H1 (cell line): Measurements from ENCODE around the gene PRPS1. TPM values are rescaled to one million over a fixed set of nuclear protein-coding genes. Genes with fewer than 3 reads are reported as not detected.

Source experiments
- CTCF ChIA-PET: fragments of 300-600 bp; sonication (Branson Sonifier 250); formaldehyde crosslinking; loops from one replicate; lab custom pipeline; 2021; ENCODE audit not compliant: partially characterized antibody; lab: Charles Lee
- POLR2A ChIA-PET: fragments of 300-600 bp; sonication (Branson Sonifier 250); formaldehyde crosslinking; loops from one replicate; lab custom pipeline; 2021; ENCODE audit warnings: inconsistent platforms; ENCODE audit not compliant: partially characterized antibody; lab: Charles Lee
- DNase-seq, 2 experiments: peaks; one replicate each; pipeline versions ENCODE4 v3.0.0 to v3.0.0-alpha.2; 2010 to 2022; ENCODE audit warnings: low spot score in 2 of 2, low read depth in 1 of 2, mixed read lengths in 1 of 2
- FAIRE-seq: peaks from 2 replicates; lab custom pipeline; 2011; peaks lifted over from hg19 to GRCh38; lab: Jason Lieb, UNC
- H2AFZ ChIP-seq: 2 replicates; pipeline ENCODE4 v1.8.1; 2012; ENCODE audit warnings: low read length, inconsistent platforms
- H2AK5ac ChIP-seq: 2 replicates; pipeline ENCODE4 v1.6.1; 2013; ENCODE audit warnings: low read depth, low read length
- H2BK120ac ChIP-seq: replicated peaks from 2 replicates; pipeline ENCODE3; 2013; ENCODE audit warnings: low read depth, low read length, inconsistent platforms
- H2BK12ac ChIP-seq: 2 replicates; pipeline ENCODE4 v1.6.1; 2013; ENCODE audit warnings: low read depth, low read length
- H2BK15ac ChIP-seq: 2 replicates; pipeline ENCODE4 v1.6.1; 2013; ENCODE audit warnings: low read length
- H2BK20ac ChIP-seq: 2 replicates; pipeline ENCODE4 v1.6.1; 2013; ENCODE audit warnings: low read length
- H2BK5ac ChIP-seq: 2 replicates; pipeline ENCODE4 v1.6.1; 2013; ENCODE audit warnings: low read depth, low read length
- H3K14ac ChIP-seq: 2 replicates; pipeline ENCODE4 v1.6.1; 2013; ENCODE audit warnings: inconsistent platforms; ENCODE audit not compliant: insufficient read length
- H3K18ac ChIP-seq: 2 replicates; pipeline ENCODE4 v1.6.1; 2013; ENCODE audit warnings: low read length; ENCODE audit errors: extremely low read depth
- H3K23ac ChIP-seq: 2 replicates; pipeline ENCODE4 v1.6.1; 2013; ENCODE audit warnings: inconsistent platforms; ENCODE audit not compliant: insufficient read length
- H3K23me2 ChIP-seq: 2 replicates; pipeline ENCODE4 v1.6.1; 2013; ENCODE audit warnings: low read depth, low read length
- H3K27ac ChIP-seq: 2 replicates; pipeline ENCODE4 v1.6.1; 2011; ENCODE audit warnings: low read depth, low read length, inconsistent platforms
- H3K27me3 ChIP-seq, 4 experiments: replicated peaks in 1 of 4; 1 replicate in 1 of 4; 2 replicates in 3 of 4; pipeline versions ENCODE4 v1.6.1 to v1.8.1; 2011 to 2013; ENCODE audit warnings: low read length in 3 of 4, mild to moderate bottlenecking in 3 of 4, inconsistent platforms in 2 of 4, mixed read lengths in 2 of 4, moderate library complexity in 1 of 4; ENCODE audit not compliant: control insufficient read depth in 3 of 4, insufficient read depth in 3 of 4; ENCODE audit errors: extremely low read depth in 1 of 4
- H3K36me3 ChIP-seq, 4 experiments: 2 replicates each; pipeline versions ENCODE4 v1.6.1 to v1.8.1; 2011 to 2013; ENCODE audit warnings: mild to moderate bottlenecking in 4 of 4, low read length in 3 of 4, moderate library complexity in 2 of 4, control low read depth in 1 of 4, inconsistent platforms in 1 of 4; ENCODE audit not compliant: insufficient read depth in 4 of 4, control insufficient read depth in 2 of 4
- H3K4ac ChIP-seq: replicated peaks from 2 replicates; pipeline ENCODE3; 2013; ENCODE audit warnings: low read length, low read depth, mixed read lengths, inconsistent platforms; ENCODE audit not compliant: insufficient read length
- H3K4me1 ChIP-seq, 4 experiments: replicated peaks in 1 of 4; 1 replicate in 1 of 4; 2 replicates in 3 of 4; pipeline versions ENCODE4 v1.6.1 to v1.8.1; 2011 to 2013; ENCODE audit warnings: low read length in 3 of 4, inconsistent platforms in 2 of 4, mixed read lengths in 1 of 4; ENCODE audit not compliant: insufficient read depth in 4 of 4, control insufficient read depth in 3 of 4
- H3K4me2 ChIP-seq, 2 experiments: 2 replicates each; pipeline versions ENCODE4 v1.6.1 to v1.8.1; 2011 to 2013; ENCODE audit warnings: low read depth in 2 of 2, low read length in 2 of 2, control low read depth in 1 of 2, inconsistent platforms in 1 of 2, mild to moderate bottlenecking in 1 of 2; ENCODE audit not compliant: insufficient read depth in 1 of 2
- H3K4me3 ChIP-seq, 4 experiments: fragments of 200-600, 300-600 bp in 1 of 4; sonication (generic), shearing (Covaris generic), sonication (Bioruptor Twin) in 1 of 4; 2 replicates each; pipeline versions ENCODE4 v1.5.1 to v1.8.1; 2011 to 2016; ENCODE audit warnings: low read length in 4 of 4, low read depth in 3 of 4, control low read depth in 2 of 4, inconsistent platforms in 2 of 4, mild to moderate bottlenecking in 2 of 4, mixed read lengths in 1 of 4, moderate library complexity in 1 of 4; ENCODE audit not compliant: insufficient read depth in 2 of 4; ENCODE audit errors: extremely low read depth in 1 of 4
- H3K56ac ChIP-seq: replicated peaks from 2 replicates; pipeline ENCODE3; 2013; ENCODE audit warnings: low read depth, mild to moderate bottlenecking, mixed read lengths, low read length, inconsistent platforms; ENCODE audit not compliant: insufficient read length
- H3K79me1 ChIP-seq: 2 replicates; pipeline ENCODE4 v1.6.1; 2013; ENCODE audit warnings: low read depth, low read length, control low read depth
- H3K79me2 ChIP-seq, 2 experiments: 2 replicates each; pipeline versions ENCODE4 v1.6.1 to v1.8.1; 2012 to 2013; ENCODE audit warnings: low read length in 2 of 2, mild to moderate bottlenecking in 2 of 2, inconsistent platforms in 1 of 2; ENCODE audit not compliant: insufficient read depth in 2 of 2, control insufficient read depth in 1 of 2
- H3K9ac ChIP-seq, 4 experiments: replicated peaks in 1 of 4; 1 replicate in 1 of 4; 2 replicates in 3 of 4; pipeline versions ENCODE4 v1.6.1 to v1.8.1; 2011 to 2013; ENCODE audit warnings: low read depth in 3 of 4, low read length in 3 of 4, control low read depth in 2 of 4, mild to moderate bottlenecking in 2 of 4, moderate library complexity in 2 of 4, inconsistent platforms in 1 of 4; ENCODE audit errors: extremely low read depth in 1 of 4
- H3K9me3 ChIP-seq, 2 experiments: 2 replicates each; pipeline versions ENCODE4 v1.6.1 to v1.8.1; 2012 to 2013; ENCODE audit warnings: mild to moderate bottlenecking in 2 of 2, moderate library complexity in 2 of 2, control low read depth in 1 of 2, inconsistent platforms in 1 of 2, low read depth in 1 of 2, low read length in 1 of 2, mixed read lengths in 1 of 2; ENCODE audit not compliant: insufficient read depth in 2 of 2
- H4K20me1 ChIP-seq, 2 experiments: replicated peaks in 1 of 2; 2 replicates each; pipeline versions ENCODE3 to v1.8.1; 2011 to 2013; ENCODE audit warnings: inconsistent platforms in 2 of 2, low read length in 2 of 2, mild to moderate bottlenecking in 1 of 2; ENCODE audit not compliant: insufficient read depth in 2 of 2, control insufficient read depth in 1 of 2
- H4K5ac ChIP-seq: 2 replicates; pipeline ENCODE4 v1.6.1; 2013; ENCODE audit warnings: low read length, low read depth, mixed read lengths, inconsistent platforms; ENCODE audit not compliant: insufficient read length
- H4K8ac ChIP-seq: 2 replicates; pipeline ENCODE4 v1.8.0; 2013; ENCODE audit warnings: mild to moderate bottlenecking, moderate library complexity, low read length, inconsistent platforms; ENCODE audit not compliant: insufficient read depth; ENCODE audit errors: extremely low read depth
- H4K91ac ChIP-seq: replicated peaks from 2 replicates; pipeline ENCODE3; 2013; ENCODE audit warnings: low read length, mixed read lengths, inconsistent platforms; ENCODE audit not compliant: insufficient read length
- POLR2A ChIP-seq, 2 experiments: IDR thresholded peaks; 1 replicate in 1 of 2; 2 replicates in 1 of 2; pipeline ENCODE4 v1.6.1; 2011; ENCODE audit warnings: low read depth in 2 of 2, low read length in 2 of 2, mild to moderate bottlenecking in 2 of 2; ENCODE audit errors: control extremely low read depth in 1 of 2
- RAD21 ChIP-seq, 2 experiments: IDR thresholded peaks in 1 of 2; conservative IDR thresholded peaks in 1 of 2; 2 replicates each; pipeline ENCODE4 v1.6.1; 2011; ENCODE audit warnings: low read depth in 2 of 2, low read length in 2 of 2, improper control_type of control experiment in 1 of 2, inconsistent platforms in 1 of 2, mild to moderate bottlenecking in 1 of 2, moderate library complexity in 1 of 2
- WGBS, 2 experiments: shearing (Covaris generic) in 1 of 2; methylation state at CpG; one replicate each; pipeline versions ENCODE4 v1.1.6 to v1.1.7; 2013 to 2015; ENCODE audit warnings: low lambda C conversion rate in 2 of 2, mixed read lengths in 2 of 2, inconsistent platforms in 1 of 2, low coverage in 1 of 2, missing lambda C conversion rate in 1 of 2; ENCODE audit not compliant: insufficient replicate concordance in 2 of 2, insufficient coverage in 1 of 2, insufficient read length in 1 of 2; ENCODE audit errors: extremely low coverage in 1 of 2, missing lambda C conversion rate in 1 of 2; 5-methylcytosine and 5-hydroxymethylcytosine counted together
- polyA plus RNA-seq, 7 experiments: library from polyadenylated mRNA; depleted of rRNA in 3 of 7; stranded (reverse) in 5 of 7; unstranded in 2 of 7; fragments of >200 nt in 5 of 7; fragments of 200-250 nt in 2 of 7; gene quantifications; 1 replicate in 5 of 7; 2 replicates in 1 of 7; 4 replicates in 1 of 7; pipeline versions ENCODE4 v1.2.1 to v1.2.3, GENCODE V29; 2011 to 2013; ENCODE audit warnings: missing spikeins in 2 of 7, mixed read lengths in 2 of 7
- total RNA-seq: library from RNA; stranded (reverse); fragmentation: NEBNext Ultra II Directional; extraction: Animal tissue kit (Norgen Biotek cat#: 25700); gene quantifications from 2 replicates; pipeline ENCODE4 v1.2.1, GENCODE V29; 2021
- TF ChIP-seq, protein P1 (sequence below), 3 experiments: IDR thresholded peaks; 1 replicate in 2 of 3; 2 replicates in 1 of 3; pipeline versions ENCODE4 v1.5.1 to v1.6.1; 2011; ENCODE audit warnings: low read length in 3 of 3, mild to moderate bottlenecking in 3 of 3, inconsistent platforms in 2 of 3, low read depth in 1 of 3, moderate library complexity in 1 of 3; ENCODE audit not compliant: insufficient read depth in 1 of 3; ENCODE audit errors: control extremely low read depth in 1 of 3

The PRPS1 gene
- total and polyA plus RNA-seq, 2 of the 8 experiments (the other 6 are each of a cell fraction or from before 2014, with no cell fraction given) = 90.1 to 110 TPM

DNA sequence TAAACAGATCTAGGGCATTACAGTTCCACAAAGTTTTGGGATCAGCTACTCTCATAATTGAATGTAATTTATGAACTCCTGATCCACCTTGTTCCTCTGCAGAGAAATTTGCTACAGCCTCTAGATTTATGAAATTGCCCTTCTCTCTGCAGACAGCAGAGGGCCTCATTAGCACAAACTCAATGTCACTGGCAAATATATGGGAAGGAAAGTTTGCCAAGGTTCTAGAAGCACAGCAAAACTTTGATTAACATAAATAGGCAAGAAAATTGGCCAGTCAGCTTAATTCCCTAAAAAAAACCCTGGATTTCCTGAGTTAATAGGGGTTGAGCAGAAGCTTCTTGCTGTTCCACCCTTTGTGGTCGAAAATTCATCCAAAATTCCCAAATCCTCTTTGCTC lies 31.5 kb downstream of the PRPS1 start:
- no peaks in the 10 kb centered on the region for H3K36me3 ChIP-seq
- no peak overlapping the region for H3K18ac ChIP-seq
- H3K23ac ChIP-seq = no peak overlapping the region
- FAIRE-seq (peak; percentile 91), DNase-seq (no peak)
- no peak overlapping the region for H2BK15ac ChIP-seq
- no peak overlapping the region for H3K27ac ChIP-seq
- no peak overlapping the region for H3K4me2 ChIP-seq
- peaks cover 0 to 1% (median 0%) of the 10 kb centered on the region in 4 experiments; a peak in 2 of 7 replicates for H3K4me1 ChIP-seq
- H4K5ac ChIP-seq = no peak overlapping the region
- no peaks in the 10 kb centered on the region for H3K23me2 ChIP-seq
- H3K4me3 ChIP-seq = no peak overlapping the region
- no peaks in the 10 kb centered on the region for H3K27me3 ChIP-seq
- H3K14ac ChIP-seq = no peak overlapping the region
- no peak overlapping the region for H2AFZ ChIP-seq
- H3K56ac ChIP-seq = no peak overlapping the region
- H4K8ac ChIP-seq = no peak overlapping the region
- H2BK120ac ChIP-seq = no peak overlapping the region
- H3K79me1 ChIP-seq = no peaks in the 10 kb centered on the region
- H3K9me3 ChIP-seq = no peaks in the 10 kb centered on the region
- H3K9ac ChIP-seq = no peak overlapping the region
- no peak overlapping the region for H3K4ac ChIP-seq
- no peak overlapping the region for H2BK20ac ChIP-seq
- peaks cover 0 to under 1% of the 10 kb centered on the region in 2 experiments for H4K20me1 ChIP-seq
- H4K91ac ChIP-seq = no peak overlapping the region
- ChIA-PET POLR2A (interaction anchor here (0.6 to 2.0 kb wide), 2 partner anchors 57 to 234 kb away, joined by 3 to 13 read pairs; no protein-coding TSS in a partner anchor), CTCF (interaction anchor here (0.7 to 29.5 kb wide), 30 partner anchors 8 to 289 kb away, joined by 3 to 325 read pairs (median 3); partner anchors contain the start of genes NCBP2L and TSC22D3)
- H2AK5ac ChIP-seq = no peak overlapping the region
- WGBS, 2 experiments = 86% methylated on average over 1 of the region's 1 CpG; no CpG with 5 or more reads in 1 of the 2 experiments
- no peak overlapping the region for H2BK5ac ChIP-seq
- no peaks in the 10 kb centered on the region for H3K79me2 ChIP-seq
- no peak overlapping the region for H2BK12ac ChIP-seq
- TF ChIP-seq, protein P1, sequence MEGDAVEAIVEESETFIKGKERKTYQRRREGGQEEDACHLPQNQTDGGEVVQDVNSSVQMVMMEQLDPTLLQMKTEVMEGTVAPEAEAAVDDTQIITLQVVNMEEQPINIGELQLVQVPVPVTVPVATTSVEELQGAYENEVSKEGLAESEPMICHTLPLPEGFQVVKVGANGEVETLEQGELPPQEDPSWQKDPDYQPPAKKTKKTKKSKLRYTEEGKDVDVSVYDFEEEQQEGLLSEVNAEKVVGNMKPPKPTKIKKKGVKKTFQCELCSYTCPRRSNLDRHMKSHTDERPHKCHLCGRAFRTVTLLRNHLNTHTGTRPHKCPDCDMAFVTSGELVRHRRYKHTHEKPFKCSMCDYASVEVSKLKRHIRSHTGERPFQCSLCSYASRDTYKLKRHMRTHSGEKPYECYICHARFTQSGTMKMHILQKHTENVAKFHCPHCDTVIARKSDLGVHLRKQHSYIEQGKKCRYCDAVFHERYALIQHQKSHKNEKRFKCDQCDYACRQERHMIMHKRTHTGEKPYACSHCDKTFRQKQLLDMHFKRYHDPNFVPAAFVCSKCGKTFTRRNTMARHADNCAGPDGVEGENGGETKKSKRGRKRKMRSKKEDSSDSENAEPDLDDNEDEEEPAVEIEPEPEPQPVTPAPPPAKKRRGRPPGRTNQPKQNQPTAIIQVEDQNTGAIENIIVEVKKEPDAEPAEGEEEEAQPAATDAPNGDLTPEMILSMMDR (IDR thresholded peaks at IDR 0.05; ENCODE audit: control extremely low read depth in 1 of 3, insufficient read depth in 1 of 3, low read depth in 1 of 3, low read length in 3 of 3) = peak in 2 of 3 experiments; percentile 51 to 63; a peak in 3 of 4 replicates
- TF ChIP-seq POLR2A (IDR thresholded peaks at IDR 0.05; ENCODE audit: control extremely low read depth in 1 of 2, low read depth in 2 of 2, low read length in 2 of 2) (no peak), RAD21 (IDR thresholded peaks at IDR 0.05 in 1 of 2, conservative IDR thresholded peaks at IDR 0.05 in 1 of 2; ENCODE audit: low read depth in 2 of 2, low read length in 2 of 2) (peak; percentile 70)
